Measurements from ENCODE around the gene HID1. TPM values are rescaled to one million over a fixed set of nuclear protein-coding genes. Genes with fewer than 3 reads are reported as not detected.

The HID1 gene
- total and polyA plus RNA-seq, 2 donors (not counting 1 experiment from before 2014, with no cell fraction given): 3.9 to 4.0 TPM

- CTCF ChIA-PET: interaction anchor here (2.3 kb wide), 1 partner anchor 33 kb away, joined by 16 read pairs; no protein-coding TSS in a partner anchor
- H3K4me1 Mint-ChIP-seq: peaks cover 15% of the 10 kb centered on the region
- no peak overlapping the region for H2AFZ ChIP-seq (ENCODE audit: insufficient read depth, low read depth, low read length, poor library complexity, severe bottlenecking)
- peaks cover 50% of the 10 kb centered on the region for H3K27me3 Mint-ChIP-seq
- no peak overlapping the region for H3K9ac ChIP-seq (ENCODE audit: low read length)
- H3K79me2 ChIP-seq (ENCODE audit: control insufficient read depth, insufficient read depth, low read length): no peaks in the 10 kb centered on the region
- peaks cover 0 to 16% (median 0%) of the 10 kb centered on the region in 3 donors for H3K9me3 ChIP-seq (ENCODE audit: control extremely low read depth in 1 of 3, control insufficient read depth in 2 of 3, insufficient read depth in 1 of 3, low read length in 2 of 3)
- peaks cover 0 to 71% (median 35%) of the 10 kb centered on the region in 4 experiments for H3K27me3 ChIP-seq (replicated peaks in 1 of 4; ENCODE audit: control extremely low read depth in 1 of 4, control insufficient read depth in 3 of 4, insufficient read depth in 4 of 4, low read length in 3 of 4)
- no peak overlapping the region for H3K27ac Mint-ChIP-seq
- 57% methylated on average over 1 of the region's 3 CpGs for WGBS (ENCODE audit: insufficient coverage)
- no peaks in the 10 kb centered on the region for H3K36me3 ChIP-seq (replicated peaks in 1 of 2; ENCODE audit: control extremely low read depth in 1 of 2, control insufficient read depth in 1 of 2, extremely low read depth in 1 of 2, insufficient read depth in 2 of 2, low read length in 1 of 2)
- TF ChIP-seq CTCF (IDR thresholded peaks at IDR 0.05) (no peak), EZH2 (IDR thresholded peaks at IDR 0.05; ENCODE audit: borderline replicate concordance, insufficient read depth, low read depth, low read length, poor library complexity, severe bottlenecking) (no peak)
- ATAC-seq (ENCODE audit: low read depth): no peak
- POLR2A ChIA-PET: no interaction called here
- no peak overlapping the region for H3K4me3 ChIP-seq (ENCODE audit: control extremely low read depth in 1 of 5, extremely low read depth in 1 of 5, insufficient read depth in 1 of 5, low read depth in 2 of 5, low read length in 4 of 5)
- peaks cover 24 to 25% of the 10 kb centered on the region in 2 donors for H3K4me1 ChIP-seq (ENCODE audit: control insufficient read depth in 2 of 2, insufficient read depth in 2 of 2, low read length in 2 of 2)
- H3K9me3 Mint-ChIP-seq (ENCODE audit: insufficient read depth): no peaks in the 10 kb centered on the region
- no peak for DNase-seq
- intact Hi-C loops (cut with micrococcal nuclease): no loop called here
- peak overlapping the region; percentile 59 for H3K4me3 Mint-ChIP-seq
- no peaks in the 10 kb centered on the region for H4K20me1 ChIP-seq (ENCODE audit: control insufficient read depth, insufficient read depth, low read length, poor library complexity, severe bottlenecking)
- no peak overlapping the region for H3K27ac ChIP-seq (ENCODE audit: low read length in 2 of 2)
- H3K4me2 ChIP-seq (replicated peaks; ENCODE audit: low read depth, low read length, poor library complexity, severe bottlenecking): no peak overlapping the region
Observed at GRCh38 chr17:74925242-74925641, 47.3 kb downstream of the HID1 start.

GRCh38 chr17:74924250-74924948 is 48.2 kb downstream of the HID1 start, which contains the start of gene OTOP2:
Gene OTOP2 (plus strand): TSS chr17:74924273. CDS start chr17:74924633, 360 bp downstream.
- no peak for ATAC-seq (ENCODE audit: low read depth)
- no peak within 1 kb of the TSS for H3K27ac ChIP-seq (ENCODE audit: low read length in 2 of 2)
- DNase-seq: peak; percentile 43
- Mint-ChIP-seq H3K4me3 (peak within 1 kb of the TSS; percentile 62), H3K4me1 (peaks cover 15% of the 10 kb centered on the region), H3K9me3 (ENCODE audit: insufficient read depth) (no peaks in the 10 kb centered on the region), H3K27ac (no peak within 1 kb of the TSS), H3K27me3 (peaks cover 49% of the 10 kb centered on the region)
- peak within 1 kb of the TSS in 3 of 5 experiments; percentile 18 to 37 (median 29) for H3K4me3 ChIP-seq (ENCODE audit: control extremely low read depth in 1 of 5, extremely low read depth in 1 of 5, insufficient read depth in 1 of 5, low read depth in 2 of 5, low read length in 4 of 5)
- no peaks in the 10 kb centered on the region for H3K79me2 ChIP-seq (ENCODE audit: control insufficient read depth, insufficient read depth, low read length)
- 7% methylated on average over 43 of the region's 54 CpGs for WGBS (ENCODE audit: insufficient coverage)
- ChIA-PET CTCF (interaction anchor here (0.5 to 2.3 kb wide), 4 partner anchors 34 to 277 kb away, joined by 3 to 16 read pairs (median 4); no protein-coding TSS in a partner anchor), POLR2A (no interaction called here)
- H3K4me2 ChIP-seq (replicated peaks; ENCODE audit: low read depth, low read length, poor library complexity, severe bottlenecking): peak within 1 kb of the TSS; percentile 75
- no peaks in the 10 kb centered on the region for H3K36me3 ChIP-seq (replicated peaks in 1 of 2; ENCODE audit: control extremely low read depth in 1 of 2, control insufficient read depth in 1 of 2, extremely low read depth in 1 of 2, insufficient read depth in 2 of 2, low read length in 1 of 2)
- peaks cover 0 to 16% (median 0%) of the 10 kb centered on the region in 3 donors for H3K9me3 ChIP-seq (ENCODE audit: control extremely low read depth in 1 of 3, control insufficient read depth in 2 of 3, insufficient read depth in 1 of 3, low read length in 2 of 3)
- H3K4me1 ChIP-seq (ENCODE audit: control insufficient read depth in 2 of 2, insufficient read depth in 2 of 2, low read length in 2 of 2): peaks cover 24 to 25% of the 10 kb centered on the region in 2 donors
- no peaks in the 10 kb centered on the region for H4K20me1 ChIP-seq (ENCODE audit: control insufficient read depth, insufficient read depth, low read length, poor library complexity, severe bottlenecking)
- intact Hi-C loops (cut with micrococcal nuclease): no loop called here
- peaks cover 0 to 76% (median 35%) of the 10 kb centered on the region in 4 experiments for H3K27me3 ChIP-seq (replicated peaks in 1 of 4; ENCODE audit: control extremely low read depth in 1 of 4, control insufficient read depth in 3 of 4, insufficient read depth in 4 of 4, low read length in 3 of 4)
- H2AFZ ChIP-seq (ENCODE audit: insufficient read depth, low read depth, low read length, poor library complexity, severe bottlenecking): peak within 1 kb of the TSS; percentile 57
- TF ChIP-seq CTCF (IDR thresholded peaks at IDR 0.05) (no peak), EZH2 (IDR thresholded peaks at IDR 0.05; ENCODE audit: borderline replicate concordance, insufficient read depth, low read depth, low read length, poor library complexity, severe bottlenecking) (peak; percentile 30)
- peak within 1 kb of the TSS; percentile 48 for H3K9ac ChIP-seq (ENCODE audit: low read length)

Data from B cell (primary cell).